ENCODE results near the gene FRMPD2. TPM values are rescaled to one million over a fixed set of nuclear protein-coding genes. Genes with fewer than 3 reads are reported as not detected.
"Not testable (repeated sequence)": the region's sequence is repeated elsewhere in the genome, so short reads cannot be mapped to it uniquely, and the experiment has no call there.

The FRMPD2 gene
- total and polyA plus RNA-seq, 8 donors = 0.06 to 3.2 (median 2.1) TPM

GRCh38 chr10:48284811-48285210 is 10.3 kb upstream of the FRMPD2 start:
- intact Hi-C loops (cut with DNase I) = no loop called here
- no peak for DNase-seq
- Histone ChIP-seq H3K36me3 (no peaks in the 10 kb centered on the region), H3K4me3 (no peak overlapping the region), H3K27ac (no peak overlapping the region), H3K27me3 (peaks cover 0 to 11% of the 10 kb centered on the region in 2 donors), H3K9me3 (peaks cover 0 to 11% of the 10 kb centered on the region in 2 donors), H3K4me1 (peaks cover 0 to under 1% of the 10 kb centered on the region in 2 donors)
- TF ChIP-seq CTCF (IDR thresholded peaks at IDR 0.05) = no peak
- no peak for ATAC-seq

GRCh38 chr10:48284002-48284546 is 9.6 kb upstream of the FRMPD2 start:
- no peaks in the 10 kb centered on the region for H3K36me3 ChIP-seq
- intact Hi-C loops (cut with DNase I) = no loop called here
- H3K4me3 ChIP-seq = no peak overlapping the region
- ATAC-seq (no peak), DNase-seq (no peak)
- no peaks in the 10 kb centered on the region for H3K4me1 ChIP-seq
- no peak for TF ChIP-seq CTCF (IDR thresholded peaks at IDR 0.05)
- peaks cover 0 to 11% of the 10 kb centered on the region in 2 donors for H3K27me3 ChIP-seq
- no peak overlapping the region for H3K27ac ChIP-seq
- peaks cover 0 to 11% of the 10 kb centered on the region in 2 donors for H3K9me3 ChIP-seq

- intact Hi-C loops (cut with DNase I) = no loop called here
- H3K36me3 ChIP-seq = no peaks in the 10 kb centered on the region
- peaks cover 0 to 11% of the 10 kb centered on the region in 2 donors for H3K27me3 ChIP-seq
- TF ChIP-seq CTCF (IDR thresholded peaks at IDR 0.05) = no peak
- no peaks in the 10 kb centered on the region for H3K4me1 ChIP-seq
- peaks cover 0 to 11% of the 10 kb centered on the region in 2 donors for H3K9me3 ChIP-seq
- no peak for DNase-seq
- no peak for ATAC-seq
- H3K27ac ChIP-seq = no peak overlapping the region
- H3K4me3 ChIP-seq = no peak overlapping the region
Measured at GRCh38 chr10:48282829-48283228, 8.3 kb upstream of the FRMPD2 start.

- Histone ChIP-seq H3K27me3 (peaks cover 0 to 11% of the 10 kb centered on the region in 2 donors), H3K9me3 (peaks cover 0 to 11% of the 10 kb centered on the region in 2 donors)
- H3K4me1 ChIP-seq; ATAC-seq; H3K4me3 ChIP-seq; H3K36me3 ChIP-seq; DNase-seq; H3K27ac ChIP-seq; intact Hi-C loops (cut with DNase I): not testable (repeated sequence)
Measured at GRCh38 chr10:48281697-48282096, 7.2 kb upstream of the FRMPD2 start.

GRCh38 chr10:48279081-48279751 is 4.7 kb upstream of the FRMPD2 start:
- intact Hi-C loops (cut with DNase I) = no loop called here
- H3K9me3 ChIP-seq = peaks cover 0 to 10% of the 10 kb centered on the region in 2 donors
- no peak overlapping the region for H3K27ac ChIP-seq
- no peaks in the 10 kb centered on the region for H3K36me3 ChIP-seq
- peaks cover 0 to under 1% of the 10 kb centered on the region in 2 donors for H3K27me3 ChIP-seq
- no peak overlapping the region for H3K4me3 ChIP-seq
- TF ChIP-seq CTCF (IDR thresholded peaks at IDR 0.05) = no peak
- no peak for DNase-seq
- no peak for ATAC-seq
- no peaks in the 10 kb centered on the region for H3K4me1 ChIP-seq

All from left lung (tissue), 10 donors.